CD14-positive monocyte (primary cell): ENCODE data around the gene EYA4. TPM values are rescaled to one million over a fixed set of nuclear protein-coding genes. Genes with fewer than 3 reads are reported as not detected.

Experiments
- DNase-seq, 3 donors: peaks; one replicate each; pipeline ENCODE4 v3.0.0-alpha.2; 2011 to 2022
- H2AFZ ChIP-seq: 2 replicates; pipeline ENCODE4 v1.6.0; 2012; ENCODE audit warnings: mild to moderate bottlenecking, low read depth, low read length, inconsistent platforms; ENCODE audit not compliant: insufficient read depth, poor library complexity, severe bottlenecking
- H3K27ac ChIP-seq, 2 donors: 1 replicate in 1 of 2; 2 replicates in 1 of 2; pipeline ENCODE4 v1.5.1; 2012 to 2013; ENCODE audit warnings: low read length in 2 of 2, control low read depth in 1 of 2, inconsistent platforms in 1 of 2, low read depth in 1 of 2, mild to moderate bottlenecking in 1 of 2
- H3K27me3 ChIP-seq, 2 donors: one replicate each; pipeline versions ENCODE4 v1.6.0 to v1.6.1; 2011 to 2013; ENCODE audit warnings: low read length in 2 of 2; ENCODE audit not compliant: control insufficient read depth in 2 of 2, insufficient read depth in 2 of 2
- H3K36me3 ChIP-seq, 2 donors: replicated peaks in 1 of 2; 1 replicate in 1 of 2; 2 replicates in 1 of 2; pipeline versions ENCODE4 v1.5.1 to v1.6.1; 2012 to 2013; ENCODE audit warnings: low read length in 2 of 2, control low read depth in 1 of 2, inconsistent platforms in 1 of 2, mild to moderate bottlenecking in 1 of 2; ENCODE audit not compliant: insufficient read depth in 2 of 2, control insufficient read depth in 1 of 2
- H3K4me1 ChIP-seq, 2 donors: 1 replicate in 1 of 2; 2 replicates in 1 of 2; pipeline versions ENCODE4 v1.5.1 to v1.6.1; 2012 to 2013; ENCODE audit warnings: low read length in 2 of 2, control low read depth in 1 of 2, inconsistent platforms in 1 of 2, mild to moderate bottlenecking in 1 of 2, moderate library complexity in 1 of 2; ENCODE audit not compliant: insufficient read depth in 2 of 2, control insufficient read depth in 1 of 2
- H3K4me2 ChIP-seq: replicated peaks from 2 replicates; pipeline ENCODE3; 2012; ENCODE audit warnings: low read length, moderate library complexity, mild to moderate bottlenecking; ENCODE audit not compliant: poor library complexity, severe bottlenecking; ENCODE audit errors: extremely low read depth
- H3K4me3 ChIP-seq, 3 experiments: fragments of 200-600 bp in 1 of 3; sonication (generic) in 1 of 3; replicated peaks in 1 of 3; 1 replicate in 2 of 3; 2 replicates in 1 of 3; pipeline ENCODE4 v1.5.1; 2011 to 2013; ENCODE audit warnings: low read length in 3 of 3, mild to moderate bottlenecking in 3 of 3, control low read depth in 2 of 3, low read depth in 2 of 3, inconsistent platforms in 1 of 3, moderate library complexity in 1 of 3
- H3K79me2 ChIP-seq: 2 replicates; pipeline ENCODE4 v1.6.0; 2012; ENCODE audit warnings: mild to moderate bottlenecking, control low read depth, inconsistent platforms, low read length, moderate library complexity; ENCODE audit not compliant: insufficient read depth
- H3K9ac ChIP-seq: 2 replicates; pipeline ENCODE4 v1.6.0; 2017; ENCODE audit warnings: low read length, mild to moderate bottlenecking; ENCODE audit not compliant: insufficient read depth, poor library complexity, severe bottlenecking
- H3K9me3 ChIP-seq, 2 donors: replicated peaks in 1 of 2; 1 replicate in 1 of 2; 2 replicates in 1 of 2; pipeline versions ENCODE4 v1.5.1 to v1.6.1; 2012 to 2013; ENCODE audit warnings: low read length in 2 of 2, control low read depth in 1 of 2; ENCODE audit not compliant: control insufficient read depth in 1 of 2, insufficient read depth in 1 of 2
- H4K20me1 ChIP-seq: 2 replicates; pipeline ENCODE4 v1.6.0; 2012; ENCODE audit warnings: mild to moderate bottlenecking, low read length, control low read depth, moderate library complexity; ENCODE audit not compliant: insufficient read depth
- H3K27ac Mint-ChIP-seq, 7 donors: one replicate each; pipeline ENCODE4 v1.8.0; 2020; ENCODE audit warnings: mild to moderate bottlenecking in 7 of 7, mixed read lengths in 7 of 7, moderate library complexity in 6 of 7, inconsistent platforms in 2 of 7
- H3K27me3 Mint-ChIP-seq, 3 donors: one replicate each; pipeline ENCODE4 v1.8.0; 2021 to 2022; ENCODE audit warnings: low read depth in 3 of 3, mild to moderate bottlenecking in 3 of 3, mixed read lengths in 3 of 3, moderate library complexity in 3 of 3, inconsistent platforms in 1 of 3
- H3K36me3 Mint-ChIP-seq, 2 donors: one replicate each; pipeline ENCODE4 v1.8.0; 2020; ENCODE audit warnings: mixed read lengths in 2 of 2, inconsistent platforms in 1 of 2, mild to moderate bottlenecking in 1 of 2
- H3K4me1 Mint-ChIP-seq: one replicate; pipeline ENCODE4 v1.8.0; 2020; ENCODE audit warnings: mild to moderate bottlenecking, mixed read lengths
- H3K4me3 Mint-ChIP-seq, 2 donors: one replicate each; pipeline ENCODE4 v1.8.0; 2020; ENCODE audit warnings: mild to moderate bottlenecking in 2 of 2, mixed read lengths in 2 of 2, moderate library complexity in 1 of 2
- H3K9me3 Mint-ChIP-seq, 7 donors: one replicate each; pipeline ENCODE4 v1.8.0; 2020 to 2022; ENCODE audit warnings: mixed read lengths in 7 of 7, mild to moderate bottlenecking in 6 of 7, moderate library complexity in 6 of 7, inconsistent platforms in 2 of 7
- WGBS: methylation state at CpG from one replicate; pipeline ENCODE4 v1.1.5; 2013; ENCODE audit warnings: missing lambda C conversion rate; ENCODE audit not compliant: insufficient coverage; 5-methylcytosine and 5-hydroxymethylcytosine counted together
- intact Hi-C, 2 donors: fragments of 100-400 bp; cut with micrococcal nuclease; formaldehyde crosslinking; loops; one replicate each; pipeline versions ENCODE4 v1.15.0 to v1.15.1; 2023
- polyA plus RNA-seq, 3 donors: library from polyadenylated mRNA; depleted of rRNA in 1 of 3; unstranded in 2 of 3; stranded (reverse) in 1 of 3; fragments of 300-500 nt in 2 of 3; fragments of >200 nt in 1 of 3; fragmentation: Illumina TruSeq in 2 of 3; gene quantifications; 1 replicate in 2 of 3; 2 replicates in 1 of 3; pipeline ENCODE4 v1.2.3, GENCODE V29; 2012 to 2021
- TF ChIP-seq, protein P1 (sequence below): fragments of 200-600 bp; IDR thresholded peaks from one replicate; pipeline ENCODE4 v1.8.0; 2022; ENCODE audit warnings: antibody characterized with exemption, mild to moderate bottlenecking

EYA4 gene
- polyA plus RNA-seq, 3 donors = not detected

DNA sequence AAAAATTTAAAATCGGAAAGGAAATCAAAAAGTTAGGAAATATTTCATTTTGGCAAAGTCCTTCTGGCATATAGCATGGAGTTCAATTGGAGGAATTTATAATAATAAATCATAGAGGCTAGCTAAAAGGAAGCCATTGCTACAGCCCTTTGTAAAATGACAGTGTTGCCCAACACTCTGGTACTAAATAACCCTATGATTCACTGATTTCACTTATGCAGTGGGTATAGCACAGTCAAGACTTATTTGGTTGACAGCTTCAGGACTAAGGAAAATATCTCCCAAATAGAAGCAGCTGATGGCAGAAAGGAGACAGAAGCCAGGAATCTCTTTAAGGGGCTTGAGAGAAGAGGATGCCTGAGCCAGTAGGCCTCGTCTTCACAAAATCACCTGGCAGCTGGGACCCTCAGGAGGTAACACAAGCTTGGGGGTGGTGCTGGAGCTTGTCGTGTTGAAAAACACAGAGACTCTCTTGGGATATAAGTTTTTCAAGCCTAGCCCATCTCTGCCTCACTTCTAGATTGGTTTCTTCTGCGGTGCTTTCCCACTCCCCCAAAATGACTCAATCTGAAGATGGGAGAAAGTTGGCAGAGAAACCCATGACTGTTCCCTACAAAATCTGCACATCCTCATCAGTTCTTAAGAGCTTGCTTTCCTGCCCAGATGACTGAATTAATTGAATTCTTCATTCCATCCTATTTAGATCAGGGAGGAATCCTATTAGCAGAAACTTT, 38.4 kb upstream of the EYA4 start:
- H3K27ac Mint-ChIP-seq = no peak overlapping the region
- TF ChIP-seq, protein P1, sequence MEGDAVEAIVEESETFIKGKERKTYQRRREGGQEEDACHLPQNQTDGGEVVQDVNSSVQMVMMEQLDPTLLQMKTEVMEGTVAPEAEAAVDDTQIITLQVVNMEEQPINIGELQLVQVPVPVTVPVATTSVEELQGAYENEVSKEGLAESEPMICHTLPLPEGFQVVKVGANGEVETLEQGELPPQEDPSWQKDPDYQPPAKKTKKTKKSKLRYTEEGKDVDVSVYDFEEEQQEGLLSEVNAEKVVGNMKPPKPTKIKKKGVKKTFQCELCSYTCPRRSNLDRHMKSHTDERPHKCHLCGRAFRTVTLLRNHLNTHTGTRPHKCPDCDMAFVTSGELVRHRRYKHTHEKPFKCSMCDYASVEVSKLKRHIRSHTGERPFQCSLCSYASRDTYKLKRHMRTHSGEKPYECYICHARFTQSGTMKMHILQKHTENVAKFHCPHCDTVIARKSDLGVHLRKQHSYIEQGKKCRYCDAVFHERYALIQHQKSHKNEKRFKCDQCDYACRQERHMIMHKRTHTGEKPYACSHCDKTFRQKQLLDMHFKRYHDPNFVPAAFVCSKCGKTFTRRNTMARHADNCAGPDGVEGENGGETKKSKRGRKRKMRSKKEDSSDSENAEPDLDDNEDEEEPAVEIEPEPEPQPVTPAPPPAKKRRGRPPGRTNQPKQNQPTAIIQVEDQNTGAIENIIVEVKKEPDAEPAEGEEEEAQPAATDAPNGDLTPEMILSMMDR = no peak
- H4K20me1 ChIP-seq = no peaks in the 10 kb centered on the region
- no peak overlapping the region for H3K4me3 Mint-ChIP-seq
- H3K36me3 Mint-ChIP-seq = no peaks in the 10 kb centered on the region
- H2AFZ ChIP-seq = no peak overlapping the region
- no peak overlapping the region for H3K4me3 ChIP-seq
- no CpG with 5 or more reads among the region's 4 CpGs for WGBS
- H3K27ac ChIP-seq = no peak overlapping the region
- H3K9me3 ChIP-seq = no peaks in the 10 kb centered on the region
- H3K9ac ChIP-seq = no peak overlapping the region
- H3K27me3 Mint-ChIP-seq = peaks cover 0 to 2% (median 0%) of the 10 kb centered on the region in 3 donors
- H3K36me3 ChIP-seq = no peaks in the 10 kb centered on the region
- H3K4me1 ChIP-seq = no peaks in the 10 kb centered on the region
- H3K9me3 Mint-ChIP-seq = no peaks in the 10 kb centered on the region
- no peaks in the 10 kb centered on the region for H3K27me3 ChIP-seq
- H3K4me2 ChIP-seq = no peak overlapping the region
- intact Hi-C loops = no loop called here
- H3K4me1 Mint-ChIP-seq = no peaks in the 10 kb centered on the region
- no peak for DNase-seq
- no peaks in the 10 kb centered on the region for H3K79me2 ChIP-seq

DNA sequence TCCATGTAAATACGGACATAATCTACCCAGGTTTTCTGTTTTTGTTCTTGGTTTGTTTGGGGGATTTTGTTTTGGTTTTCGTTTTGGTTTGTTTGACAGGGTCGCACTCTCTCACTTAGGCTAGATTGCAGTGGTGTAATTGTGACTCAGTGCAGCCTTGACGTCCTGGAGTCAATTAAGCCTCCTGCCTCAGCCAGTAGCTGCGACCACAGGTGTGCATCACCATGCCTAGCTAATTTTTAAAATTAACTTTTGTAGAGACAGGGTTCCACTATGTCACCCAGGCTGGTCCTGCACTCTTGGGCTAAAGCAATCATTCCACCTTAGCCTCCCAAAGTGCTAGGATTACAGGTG, 37.8 kb upstream of the EYA4 start:
- no peak for DNase-seq
- H3K4me1 ChIP-seq = no peaks in the 10 kb centered on the region
- H3K79me2 ChIP-seq = no peaks in the 10 kb centered on the region
- H4K20me1 ChIP-seq = no peaks in the 10 kb centered on the region
- no peak overlapping the region for H2AFZ ChIP-seq
- H3K36me3 Mint-ChIP-seq = no peaks in the 10 kb centered on the region
- no peaks in the 10 kb centered on the region for H3K27me3 ChIP-seq
- H3K9me3 Mint-ChIP-seq = no peaks in the 10 kb centered on the region
- H3K4me1 Mint-ChIP-seq = no peaks in the 10 kb centered on the region
- intact Hi-C loops = no loop called here
- no peak overlapping the region for H3K27ac Mint-ChIP-seq
- H3K4me3 ChIP-seq = no peak overlapping the region
- WGBS = 89% methylated on average over 3 of the region's 5 CpGs
- peaks cover 0 to 2% (median 0%) of the 10 kb centered on the region in 3 donors for H3K27me3 Mint-ChIP-seq
- H3K36me3 ChIP-seq = no peaks in the 10 kb centered on the region
- no peaks in the 10 kb centered on the region for H3K9me3 ChIP-seq
- no peak overlapping the region for H3K9ac ChIP-seq
- no peak overlapping the region for H3K4me2 ChIP-seq
- no peak overlapping the region for H3K4me3 Mint-ChIP-seq
- no peak overlapping the region for H3K27ac ChIP-seq
- TF ChIP-seq, protein P1 = no peak
